ENCODE data around the gene PRPF18. TPM values are rescaled to one million over a fixed set of nuclear protein-coding genes. Genes with fewer than 3 reads are reported as not detected.
"Not testable (repeated sequence)": the region's sequence is repeated elsewhere in the genome, so short reads cannot be mapped to it uniquely, and the experiment has no call there.

The PRPF18 gene
- polyA plus RNA-seq (ENCODE audit: insufficient read length) = 28.3 TPM
- long read RNA-seq, donor 1, transcript PRPF18-202 (10 exons, 1,717 nt) = major isoform, 12 of 12 reads
- long read RNA-seq, donor 1, partial matches to known transcripts = 0 of 12 reads
- long read RNA-seq, donor 1, other reads (novel, unspliced or antisense) = 0 of 12 reads
- long read RNA-seq, donor 2, transcript PRPF18-202 (10 exons, 1,717 nt) = major isoform, 11 of 11 reads
- long read RNA-seq, donor 2, partial matches to known transcripts = 0 of 11 reads
- long read RNA-seq, donor 2, other reads (novel, unspliced or antisense) = 0 of 11 reads
- long read RNA-seq, donor 3, transcript PRPF18-202 (10 exons, 1,717 nt) = major isoform, 8 of 8 reads
- long read RNA-seq, donor 3, partial matches to known transcripts = 0 of 8 reads
- long read RNA-seq, donor 3, other reads (novel, unspliced or antisense) = 0 of 8 reads
- long read RNA-seq, donor 4 = 0 reads
- long read RNA-seq, donor 5, transcript PRPF18-202 (10 exons, 1,717 nt) = major isoform, 16 of 16 reads
- long read RNA-seq, donor 5, partial matches to known transcripts = 0 of 16 reads
- long read RNA-seq, donor 5, other reads (novel, unspliced or antisense) = 0 of 16 reads
- long read RNA-seq, donor 6, transcript PRPF18-202 (10 exons, 1,717 nt) = major isoform, 10 of 10 reads
- long read RNA-seq, donor 6, partial matches to known transcripts = 0 of 10 reads
- long read RNA-seq, donor 6, other reads (novel, unspliced or antisense) = 0 of 10 reads
- long read RNA-seq, donor 7, transcript PRPF18-202 (10 exons, 1,717 nt) = major isoform, 13 of 13 reads
- long read RNA-seq, donor 7, partial matches to known transcripts = 0 of 13 reads
- long read RNA-seq, donor 7, other reads (novel, unspliced or antisense) = 0 of 13 reads
- long read RNA-seq, donor 8, partial matches to known transcripts = 0 of 3 reads
- long read RNA-seq, donor 8, other reads (novel, unspliced or antisense) = 0 of 3 reads

GRCh38 chr10:13586676-13587355, at the start of gene PRPF18:
TSS of gene PRPF18 (plus strand) at chr10:13586965. CDS start at chr10:13587087, 122 bp downstream.
- DNase-seq = peak; percentile 92

DNA sequence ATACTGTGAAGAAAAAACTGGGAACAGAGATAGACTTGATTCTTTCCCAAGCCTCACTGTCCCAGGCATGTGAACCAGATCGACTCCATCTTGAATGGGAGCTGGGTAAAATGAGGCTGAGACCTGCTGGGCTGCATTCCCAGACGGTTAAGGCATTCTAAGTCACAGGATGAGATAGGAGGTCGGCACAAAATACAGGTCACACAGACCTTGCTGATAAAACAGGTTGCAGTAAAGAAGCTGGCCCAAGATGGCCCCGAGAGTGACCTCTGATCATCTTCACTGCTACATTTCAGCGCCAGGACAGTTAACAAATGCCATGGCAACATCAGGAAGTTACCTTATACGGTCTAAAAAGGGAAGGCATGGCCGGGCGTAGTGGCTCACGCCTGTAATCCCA, 48.8 kb upstream of the PRPF18 start:
- not testable (repeated sequence) for DNase-seq

DNA sequence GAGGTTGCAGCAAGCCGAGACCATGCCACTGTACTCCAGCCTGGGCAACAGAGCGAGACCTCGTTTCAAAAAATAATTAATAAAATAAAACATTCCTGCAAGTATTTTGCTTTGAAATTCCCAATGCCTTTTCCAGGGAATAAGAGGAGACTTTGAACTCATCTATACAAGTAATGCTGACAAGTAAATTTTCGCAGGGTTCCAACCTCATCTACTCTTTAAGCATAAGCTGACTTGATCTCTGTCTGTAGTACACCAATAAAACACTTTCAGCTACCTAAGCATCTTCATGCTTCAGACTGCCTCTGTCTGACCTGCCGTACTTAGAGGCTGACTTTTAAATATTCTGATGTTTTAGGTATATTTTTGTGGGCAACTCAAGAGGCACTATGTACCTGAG, 44.2 kb upstream of the PRPF18 start:
- DNase-seq = no peak

DNA sequence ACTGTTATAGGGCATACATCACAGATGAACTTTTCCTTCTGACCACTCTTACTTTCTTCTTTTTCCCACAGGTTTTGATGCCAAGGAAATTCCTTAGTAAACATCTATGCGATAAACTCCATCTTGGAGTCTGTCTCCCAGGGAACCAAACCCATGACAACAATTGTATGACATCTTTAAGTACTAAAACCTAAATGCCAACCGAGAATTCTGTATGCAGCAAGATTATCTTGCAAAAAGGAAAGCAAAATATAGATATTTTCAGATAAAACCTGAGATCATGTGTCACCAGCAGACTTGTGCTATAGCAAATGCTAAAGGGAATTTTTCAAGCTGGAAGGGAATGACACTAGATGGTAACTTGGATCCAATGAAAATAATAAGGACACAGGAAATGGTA, 36.0 kb upstream of the PRPF18 start:
- no peak for DNase-seq

- peak; percentile 65 for DNase-seq
These were observed 30.8 kb upstream of the PRPF18 start for GRCh38 chr10:13555884-13556510.

DNA sequence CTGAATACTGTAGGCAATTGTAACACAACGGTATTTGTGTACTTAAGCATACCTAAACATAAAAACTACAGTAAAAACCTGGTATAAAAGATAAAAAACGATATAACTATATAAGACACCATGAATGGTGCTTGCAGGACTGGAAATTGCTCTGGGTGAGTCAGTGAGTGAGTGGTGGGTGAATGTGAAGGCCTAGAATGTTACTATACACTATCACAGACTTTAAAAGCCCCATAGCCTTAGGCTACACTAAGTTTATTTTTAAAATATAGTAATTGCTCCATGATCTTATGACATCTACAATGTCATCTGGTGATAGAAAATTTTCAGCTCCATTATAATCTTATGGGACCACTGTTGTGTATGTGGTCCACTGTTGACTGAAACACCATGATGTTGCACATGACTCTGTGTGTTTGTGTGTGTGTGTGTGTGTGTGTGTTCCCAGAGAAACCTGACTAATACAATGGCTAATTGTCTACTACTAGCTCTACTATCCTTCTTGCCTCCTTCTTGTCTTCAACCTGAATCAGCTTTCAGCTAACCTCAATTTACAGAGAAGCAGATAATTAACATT, 27.6 kb upstream of the PRPF18 start:
- no peak for DNase-seq

DNA sequence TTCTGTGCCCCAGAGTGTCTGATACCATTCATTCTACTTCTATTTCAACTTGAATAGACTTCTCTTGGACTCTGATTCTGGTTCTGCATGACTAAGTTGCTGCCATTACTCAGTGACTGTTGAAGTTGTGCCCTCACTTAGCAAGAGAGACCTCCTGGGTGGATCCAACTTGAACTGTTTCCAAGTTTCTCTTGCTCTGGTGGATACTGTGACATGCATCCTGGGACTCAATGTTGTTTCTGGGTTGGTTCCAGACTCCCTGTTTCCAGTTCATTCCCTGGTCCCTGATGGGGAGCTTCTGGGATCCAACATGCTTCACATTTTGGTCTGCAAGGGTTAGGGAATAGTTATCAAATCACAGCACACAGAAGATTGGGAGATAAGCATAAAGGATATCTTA, 26.2 kb upstream of the PRPF18 start:
- DNase-seq = peak; percentile 47

GRCh38 chr10:13563481-13564445, 23.0 kb upstream of the PRPF18 start:
- no peak for DNase-seq

DNA sequence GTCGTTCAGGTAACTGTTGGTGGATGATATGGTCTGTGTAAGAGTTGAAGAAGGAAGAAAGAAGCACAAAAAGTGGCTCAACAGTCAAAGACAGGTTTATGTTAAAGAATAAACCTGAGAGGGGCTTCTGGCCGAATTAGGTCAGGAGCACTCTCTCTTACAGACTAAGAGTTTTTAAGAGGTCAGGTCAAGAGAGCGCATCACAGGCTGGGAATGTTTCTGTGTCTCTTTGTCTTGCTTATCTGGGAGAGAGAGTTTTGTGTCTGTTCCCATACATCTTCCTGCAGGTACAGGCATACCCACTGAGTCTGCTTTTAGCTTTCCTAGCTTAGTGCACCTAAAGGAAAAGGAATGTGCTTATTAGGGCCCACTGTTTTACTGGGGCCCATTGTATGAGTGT, 22.2 kb upstream of the PRPF18 start:
- DNase-seq = no peak

DNA sequence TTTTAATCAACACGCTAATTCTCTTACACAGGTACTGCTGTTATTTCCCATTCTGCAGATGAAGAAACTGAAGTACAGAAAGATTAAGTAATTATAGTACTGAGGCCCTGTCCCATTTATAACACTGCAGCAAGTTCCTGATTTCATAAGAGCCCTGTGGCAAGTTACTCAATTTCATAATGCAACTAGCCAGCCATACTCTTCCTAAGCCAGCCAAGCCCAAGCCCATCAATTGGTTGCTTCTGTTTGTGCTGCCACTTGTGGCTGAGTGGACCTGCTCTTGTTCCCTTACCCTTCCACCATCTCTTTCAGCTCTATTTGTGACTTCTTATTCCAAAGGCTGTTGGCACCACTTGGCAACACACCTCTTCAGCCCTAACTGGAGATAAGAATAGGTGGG, 19.7 kb upstream of the PRPF18 start:
- DNase-seq = no peak

DNA sequence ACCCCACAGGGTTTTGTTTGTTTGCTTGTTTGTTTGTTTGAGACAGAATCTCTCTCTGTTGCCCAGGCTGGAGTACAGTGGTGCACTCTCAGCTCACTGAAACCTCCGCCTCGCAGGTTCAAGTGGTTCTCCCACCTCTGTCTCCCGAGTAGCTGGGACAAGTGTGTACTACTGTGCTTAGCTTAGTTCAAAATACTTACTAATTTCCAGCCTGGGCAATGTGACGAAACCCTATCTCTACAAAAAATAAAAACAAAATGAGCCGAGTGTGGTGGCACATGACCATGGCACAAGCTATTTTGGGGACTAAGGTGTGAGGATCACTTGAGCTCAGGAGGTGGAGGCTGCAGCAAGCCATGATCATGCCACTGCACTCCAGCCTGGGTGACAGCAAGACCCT, 15.2 kb upstream of the PRPF18 start:
- no peak for DNase-seq

DNA sequence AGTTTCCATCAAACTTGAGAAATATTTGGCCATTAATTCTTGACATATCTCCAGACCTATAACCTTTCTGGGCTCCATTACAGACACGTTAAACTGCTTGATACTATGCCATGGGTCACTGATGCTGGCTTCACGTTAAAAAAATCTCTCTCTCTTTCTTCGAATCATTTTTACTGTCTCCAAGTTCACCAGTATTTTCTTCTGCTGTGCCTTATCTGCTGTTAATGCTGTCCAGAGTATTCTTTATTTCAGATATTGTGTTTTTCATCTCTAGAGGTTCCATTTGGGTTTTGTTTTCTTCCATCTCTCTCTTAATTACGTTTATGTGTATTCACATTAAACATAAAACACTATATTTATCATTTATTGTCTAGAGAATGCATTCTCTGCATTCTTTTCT, 12.8 kb upstream of the PRPF18 start:
- DNase-seq = no peak

DNA sequence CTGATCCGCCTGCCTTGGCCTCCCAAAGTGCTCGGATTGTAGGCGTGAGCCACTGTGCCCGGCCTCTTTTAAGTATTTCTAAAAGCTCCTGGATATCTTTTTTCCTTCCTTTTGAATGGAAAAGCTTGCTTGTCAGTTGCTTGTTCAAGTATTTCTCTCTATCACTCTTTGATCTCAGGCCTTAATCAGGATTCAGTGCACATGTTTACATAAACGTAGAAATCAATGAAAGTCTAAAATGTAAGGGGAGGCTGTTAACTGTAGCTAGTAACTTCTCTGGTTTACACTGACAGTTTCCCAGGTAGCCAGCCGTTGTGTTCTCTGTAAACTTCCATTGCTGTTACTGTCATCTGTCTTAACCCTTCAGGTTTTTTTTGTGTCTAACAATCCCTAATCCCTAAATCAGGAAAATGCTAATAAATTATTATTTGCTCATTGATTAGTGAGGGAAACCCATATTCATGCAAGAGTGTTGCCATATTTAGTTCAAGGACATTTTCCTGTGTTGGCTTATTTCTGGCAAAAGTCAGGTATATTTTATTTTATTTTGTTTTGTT, 1.5 kb upstream of the PRPF18 start:
- DNase-seq = no peak

GRCh38 chr10:13585943-13586342, 822 bp upstream of the PRPF18 start:
- DNase-seq = no peak

- DNase-seq = no peak
These were observed 626 bp downstream of the PRPF18 start for GRCh38 chr10:13587391-13587790.

DNA sequence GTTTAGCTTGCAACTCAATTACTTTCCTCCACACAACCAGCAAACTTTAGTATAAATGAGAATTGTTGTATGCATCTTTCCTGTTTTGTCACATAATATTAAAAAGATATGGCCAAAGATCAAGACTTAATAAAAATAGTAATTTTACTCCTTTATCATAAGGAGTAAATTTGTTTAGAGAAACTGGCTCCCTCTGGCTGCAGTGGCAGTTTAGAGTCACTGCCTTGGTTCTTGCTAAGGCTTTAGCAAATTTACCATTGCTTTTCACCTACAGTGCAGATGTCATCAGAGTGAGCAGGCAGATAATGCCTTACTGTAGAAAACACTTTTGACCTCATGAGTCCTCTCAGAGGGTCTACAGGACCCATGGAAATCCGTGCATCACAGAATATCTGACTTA, 2.6 kb downstream of the PRPF18 start:
- DNase-seq = no peak

- no peak for DNase-seq
These were observed 4.1 kb downstream of the PRPF18 start for GRCh38 chr10:13590886-13591285.

GRCh38 chr10:13592306-13592705, 5.5 kb downstream of the PRPF18 start:
- no peak for DNase-seq

GRCh38 chr10:13593535-13593934, 6.8 kb downstream of the PRPF18 start:
- no peak for DNase-seq

DNA sequence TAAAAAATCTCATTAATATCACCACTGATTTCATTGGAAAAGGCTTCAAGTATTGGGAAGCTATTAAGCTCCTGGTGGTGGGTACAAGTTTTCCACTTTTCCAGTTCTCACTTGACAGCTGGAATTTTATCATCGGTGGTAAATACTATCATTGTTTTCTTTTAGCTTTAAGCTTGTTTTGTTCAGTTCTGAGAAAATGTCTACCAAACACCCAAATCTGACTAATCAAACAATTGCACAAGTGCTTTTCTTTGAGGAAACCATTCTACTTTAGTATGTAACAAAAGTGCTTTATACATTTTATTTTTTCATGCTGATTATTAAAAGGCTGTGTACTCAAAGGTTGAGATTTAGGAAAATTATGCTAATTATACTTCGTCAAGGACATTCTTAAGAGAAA, 7.9 kb downstream of the PRPF18 start:
- DNase-seq = no peak

All from left kidney (tissue), 8 donors.